ENCODE results near the gene AFM.
"Not testable (repeated sequence)": the region's sequence is repeated elsewhere in the genome, so short reads cannot be mapped to it uniquely, and the experiment has no call there.

AFM gene

DNA sequence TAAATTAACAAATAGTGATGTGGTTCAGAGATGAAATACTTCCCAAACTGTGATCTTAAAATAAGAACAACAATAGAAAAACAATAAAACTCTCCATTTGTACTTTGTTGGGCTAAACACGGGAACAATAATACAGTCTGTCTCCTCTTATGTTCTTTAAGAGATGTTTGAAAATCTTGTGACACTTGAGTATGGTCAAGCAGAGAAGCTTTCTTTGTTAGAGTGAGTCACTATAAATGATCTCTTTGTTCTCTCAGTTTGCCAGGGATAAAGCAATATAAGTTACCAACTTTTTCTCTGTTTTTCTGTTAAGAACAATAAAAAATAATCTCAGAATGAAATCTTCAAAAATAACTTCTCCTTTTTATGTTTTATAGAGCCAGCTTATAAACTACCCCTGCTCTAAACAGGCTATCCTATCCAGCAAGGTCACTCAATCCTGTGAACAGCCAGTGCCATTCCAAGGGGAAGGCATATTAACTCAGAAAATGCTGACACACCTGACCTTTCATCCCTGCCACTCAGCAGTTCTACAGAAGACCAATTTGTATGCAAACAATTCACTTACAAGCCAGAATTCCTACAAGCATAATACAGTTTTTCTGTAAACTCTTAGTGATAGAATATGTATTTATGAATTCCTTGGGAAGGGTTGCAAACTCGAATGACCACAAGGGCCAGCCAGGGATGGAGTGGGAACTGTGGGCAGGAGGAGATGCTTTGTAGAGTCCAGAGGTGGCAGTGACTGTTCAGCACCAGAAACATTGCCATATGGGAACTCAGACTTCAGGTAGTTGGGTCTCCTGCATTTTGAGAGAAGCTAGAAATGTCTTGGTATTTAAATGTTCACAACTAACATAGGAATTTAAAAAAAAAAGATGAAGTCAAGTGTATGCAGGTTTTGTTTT is 52.2 kb downstream of the AFM start:
- POLR2A ChIA-PET = no interaction called here
- TF ChIP-seq LEF1 (IDR thresholded peaks at IDR 0.05; ENCODE audit: borderline replicate concordance) (no peak), SP1 (IDR thresholded peaks at IDR 0.05) (no peak), SUZ12 (IDR thresholded peaks at IDR 0.05) (no peak), CTBP1 (IDR thresholded peaks at IDR 0.05; ENCODE audit: borderline replicate concordance) (no peak), BHLHE40 (IDR thresholded peaks at IDR 0.05; ENCODE audit: borderline replicate concordance) (no peak), FOXA1 (IDR thresholded peaks at IDR 0.05) (no peak), L3MBTL2 (conservative IDR thresholded peaks at IDR 0.05) (no peak), FOXM1 (IDR thresholded peaks at IDR 0.05; ENCODE audit: borderline replicate concordance) (no peak), FOXK2 (IDR thresholded peaks at IDR 0.05) (no peak), TARDBP (IDR thresholded peaks at IDR 0.05) (no peak), ELF4 (IDR thresholded peaks at IDR 0.05) (no peak), ARNT (IDR thresholded peaks at IDR 0.05) (no peak), HDGF (IDR thresholded peaks at IDR 0.05; ENCODE audit: borderline replicate concordance) (no peak), ZNF384 (IDR thresholded peaks at IDR 0.05) (no peak), NFRKB (IDR thresholded peaks at IDR 0.05) (no peak)
- TF ChIP-seq, protein P1, sequence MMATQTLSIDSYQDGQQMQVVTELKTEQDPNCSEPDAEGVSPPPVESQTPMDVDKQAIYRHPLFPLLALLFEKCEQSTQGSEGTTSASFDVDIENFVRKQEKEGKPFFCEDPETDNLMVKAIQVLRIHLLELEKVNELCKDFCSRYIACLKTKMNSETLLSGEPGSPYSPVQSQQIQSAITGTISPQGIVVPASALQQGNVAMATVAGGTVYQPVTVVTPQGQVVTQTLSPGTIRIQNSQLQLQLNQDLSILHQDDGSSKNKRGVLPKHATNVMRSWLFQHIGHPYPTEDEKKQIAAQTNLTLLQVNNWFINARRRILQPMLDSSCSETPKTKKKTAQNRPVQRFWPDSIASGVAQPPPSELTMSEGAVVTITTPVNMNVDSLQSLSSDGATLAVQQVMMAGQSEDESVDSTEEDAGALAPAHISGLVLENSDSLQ (IDR thresholded peaks at IDR 0.05) = no peak
- CTCF ChIA-PET = no interaction called here
- no peak for DNase-seq (ENCODE audit: extremely low spot score)

DNA sequence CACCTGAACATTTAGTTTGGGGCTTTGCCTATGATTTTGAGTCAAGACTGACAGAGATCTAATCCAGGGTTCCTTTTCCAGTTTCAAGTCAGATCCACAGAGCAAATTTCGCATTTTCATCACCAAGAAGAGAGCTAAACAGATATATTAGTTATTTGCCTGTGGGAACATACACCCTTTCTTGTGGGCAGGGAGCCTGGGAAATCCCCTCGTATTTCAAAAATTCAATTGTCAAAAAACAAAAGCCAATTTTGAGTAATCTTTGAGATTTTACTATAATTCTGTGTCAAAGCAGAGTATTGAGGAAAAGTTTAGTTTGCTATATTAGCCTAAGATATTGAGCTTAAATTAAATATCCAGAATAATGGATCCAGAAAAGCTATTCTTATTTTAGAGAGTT is 56.6 kb downstream of the AFM start:
- TF ChIP-seq SP1 (IDR thresholded peaks at IDR 0.05) = no peak
- no peak for TF ChIP-seq FOXM1 (IDR thresholded peaks at IDR 0.05; ENCODE audit: borderline replicate concordance)
- TF ChIP-seq L3MBTL2 (conservative IDR thresholded peaks at IDR 0.05) = no peak
- no peak for TF ChIP-seq SUZ12 (IDR thresholded peaks at IDR 0.05)
- no peak for TF ChIP-seq NFRKB (IDR thresholded peaks at IDR 0.05)
- CTCF ChIA-PET = no interaction called here

DNA sequence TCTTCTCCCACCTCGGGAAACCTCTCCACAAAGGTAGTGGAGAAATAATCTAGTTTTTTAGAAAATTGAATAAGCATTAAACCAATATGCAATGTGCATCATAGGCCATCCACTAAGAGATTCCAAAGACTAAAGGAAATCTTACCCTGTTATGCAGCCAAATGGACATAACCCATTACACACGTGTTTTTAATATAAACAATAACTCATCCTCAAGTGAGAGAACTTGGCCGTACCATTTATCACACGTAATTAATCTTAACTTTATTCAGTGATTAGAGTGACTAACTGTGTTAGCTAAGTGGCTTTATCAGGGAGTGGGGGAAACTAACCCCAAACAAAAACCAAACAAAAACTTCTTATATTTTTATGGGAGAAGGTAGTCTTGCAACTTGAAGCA is 57.8 kb downstream of the AFM start:
- ChIA-PET POLR2A (no interaction called here), CTCF (interaction anchor here (1.9 kb wide), 1 partner anchor 34 kb away, joined by 5 read pairs; no protein-coding TSS in a partner anchor)
- TF ChIP-seq, protein P1 (IDR thresholded peaks at IDR 0.05) = no peak
- TF ChIP-seq ZNF384 (IDR thresholded peaks at IDR 0.05) (no peak), NFRKB (IDR thresholded peaks at IDR 0.05) (no peak), HDGF (IDR thresholded peaks at IDR 0.05; ENCODE audit: borderline replicate concordance) (no peak), FOXA1 (IDR thresholded peaks at IDR 0.05) (no peak), SUZ12 (IDR thresholded peaks at IDR 0.05) (no peak), L3MBTL2 (conservative IDR thresholded peaks at IDR 0.05) (no peak), FOXM1 (IDR thresholded peaks at IDR 0.05; ENCODE audit: borderline replicate concordance) (no peak), FOXK2 (IDR thresholded peaks at IDR 0.05) (no peak)
- DNase-seq (ENCODE audit: extremely low spot score) = no peak

More for the DNA sequence above, 56.6 kb downstream of the AFM start:
- POLR2A ChIA-PET = no interaction called here
- no peak for DNase-seq (ENCODE audit: extremely low spot score)

DNA sequence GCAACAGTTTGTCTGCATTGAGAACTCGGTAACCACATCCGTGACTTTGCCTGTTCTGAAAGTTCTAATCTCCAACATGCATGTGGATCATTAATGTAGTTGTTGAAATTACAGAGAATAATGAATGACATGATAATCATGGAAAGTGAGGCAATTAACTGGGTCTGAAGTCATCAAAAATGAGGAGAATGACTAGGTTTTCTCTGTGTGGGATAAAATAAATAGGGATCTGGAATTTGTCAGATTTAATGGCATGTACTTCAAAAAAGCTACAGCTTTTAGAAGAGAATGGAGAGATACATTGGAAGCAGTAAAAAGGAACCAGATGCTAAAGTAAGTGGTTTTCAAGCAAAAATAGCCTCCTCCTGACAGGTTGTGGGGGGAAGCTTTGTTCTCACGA is 59.3 kb downstream of the AFM start:
- TF ChIP-seq BHLHE40 (IDR thresholded peaks at IDR 0.05; ENCODE audit: borderline replicate concordance) (no peak), CTBP1 (IDR thresholded peaks at IDR 0.05; ENCODE audit: borderline replicate concordance) (no peak), L3MBTL2 (conservative IDR thresholded peaks at IDR 0.05) (no peak), FOXM1 (IDR thresholded peaks at IDR 0.05; ENCODE audit: borderline replicate concordance) (no peak)
- POLR2A ChIA-PET = no interaction called here
- DNase-seq (ENCODE audit: extremely low spot score) = no peak
- CTCF ChIA-PET = no interaction called here

DNA sequence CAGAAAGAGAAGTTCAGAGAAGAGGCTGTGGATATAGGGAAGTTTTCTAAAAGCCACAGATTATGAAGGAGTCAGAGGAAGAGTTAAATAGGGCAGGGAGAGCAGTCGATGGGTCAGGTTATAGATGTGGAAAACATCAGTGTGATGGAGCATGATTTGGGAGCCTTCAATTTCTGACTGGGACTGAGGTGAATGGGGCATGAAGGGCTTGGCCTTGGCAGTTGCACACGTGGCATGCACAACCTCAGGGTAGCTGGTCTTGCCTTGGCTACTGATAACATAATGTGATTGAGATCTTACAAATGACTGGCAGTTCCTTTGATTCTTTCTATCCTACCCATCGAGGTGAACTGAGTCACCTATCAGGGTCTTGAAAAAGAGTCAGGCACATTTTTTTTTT is 59.7 kb downstream of the AFM start:
- TF ChIP-seq ZNF384 (IDR thresholded peaks at IDR 0.05) (no peak), L3MBTL2 (conservative IDR thresholded peaks at IDR 0.05) (no peak), SUZ12 (IDR thresholded peaks at IDR 0.05) (no peak), FOXM1 (IDR thresholded peaks at IDR 0.05; ENCODE audit: borderline replicate concordance) (no peak)
- POLR2A ChIA-PET = no interaction called here
- CTCF ChIA-PET = no interaction called here

DNA sequence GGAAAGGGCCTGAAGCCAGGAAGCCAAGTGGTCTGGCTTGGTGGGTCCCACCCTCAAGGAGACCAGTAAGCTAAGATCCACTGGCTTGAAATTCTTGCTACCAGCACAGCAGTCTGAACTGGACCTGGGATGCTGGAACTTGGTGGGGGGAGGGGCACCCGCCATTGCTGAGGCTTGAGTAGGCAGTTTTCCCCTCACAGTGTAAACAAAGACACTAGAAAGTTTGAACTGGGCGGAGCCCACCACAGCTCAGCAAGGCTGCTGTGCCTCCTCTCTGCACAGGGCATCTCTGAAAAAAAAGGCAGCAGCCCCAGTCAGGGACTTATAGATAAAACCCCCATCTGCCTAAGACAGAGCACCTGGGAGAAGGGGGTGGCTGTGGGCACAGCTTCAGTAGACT is 63.1 kb downstream of the AFM start:
- CTCF ChIA-PET = no interaction called here
- DNase-seq (ENCODE audit: extremely low spot score) = no peak
- POLR2A ChIA-PET = no interaction called here
- no peak for TF ChIP-seq LEF1 (IDR thresholded peaks at IDR 0.05; ENCODE audit: borderline replicate concordance)
- no peak for TF ChIP-seq NFRKB (IDR thresholded peaks at IDR 0.05)
- TF ChIP-seq, protein P1 (IDR thresholded peaks at IDR 0.05) = no peak
- no peak for TF ChIP-seq SUZ12 (IDR thresholded peaks at IDR 0.05)
- no peak for TF ChIP-seq ELF4 (IDR thresholded peaks at IDR 0.05)
- TF ChIP-seq TARDBP (IDR thresholded peaks at IDR 0.05) = no peak
- TF ChIP-seq BHLHE40 (IDR thresholded peaks at IDR 0.05; ENCODE audit: borderline replicate concordance) = no peak
- TF ChIP-seq HDGF (IDR thresholded peaks at IDR 0.05; ENCODE audit: borderline replicate concordance) = no peak
- no peak for TF ChIP-seq FOXA1 (IDR thresholded peaks at IDR 0.05)
- TF ChIP-seq ZNF384 (IDR thresholded peaks at IDR 0.05) = no peak
- TF ChIP-seq ARNT (IDR thresholded peaks at IDR 0.05) = no peak
- TF ChIP-seq FOXK2 (IDR thresholded peaks at IDR 0.05) = no peak
- TF ChIP-seq SP1 (IDR thresholded peaks at IDR 0.05) = no peak
- no peak for TF ChIP-seq L3MBTL2 (conservative IDR thresholded peaks at IDR 0.05)
- no peak for TF ChIP-seq CTBP1 (IDR thresholded peaks at IDR 0.05; ENCODE audit: borderline replicate concordance)
- TF ChIP-seq FOXM1 (IDR thresholded peaks at IDR 0.05; ENCODE audit: borderline replicate concordance) = no peak

More for the DNA sequence above, 59.7 kb downstream of the AFM start:
- DNase-seq (ENCODE audit: extremely low spot score) = no peak

- POLR2A ChIA-PET; DNase-seq (ENCODE audit: extremely low spot score); CTCF ChIA-PET: not testable (repeated sequence)
Observed at GRCh38 chr4:73550865-73551264, 69.3 kb downstream of the AFM start.
